Liver (tissue), 3 donors: ENCODE measurements around the gene SLK.

Experiments
- EGR1 ChIP-seq, 2 donors: IDR thresholded peaks; 2 replicates each; pipeline ENCODE4 v1.6.1; 2016 to 2018; ENCODE audit warnings: antibody characterized with exemption in 2 of 2, low read depth in 2 of 2
- FOXA1 ChIP-seq: IDR thresholded peaks from 2 replicates; pipeline ENCODE4 v1.6.1; 2016; ENCODE audit warnings: antibody characterized with exemption
- JUND ChIP-seq, 2 donors: IDR thresholded peaks; 2 replicates each; pipeline ENCODE4 v1.6.1; 2016; ENCODE audit warnings: antibody characterized with exemption in 2 of 2
- RAD21 ChIP-seq, 2 donors: IDR thresholded peaks; 2 replicates each; pipeline ENCODE4 v1.6.1; 2016; ENCODE audit warnings: antibody characterized with exemption in 2 of 2, mild to moderate bottlenecking in 2 of 2
- REST ChIP-seq: IDR thresholded peaks from 2 replicates; pipeline ENCODE4 v1.6.1; 2016; ENCODE audit warnings: antibody characterized with exemption, mild to moderate bottlenecking
- YY1 ChIP-seq: IDR thresholded peaks from 2 replicates; pipeline ENCODE4 v1.6.1; 2016; ENCODE audit warnings: antibody characterized with exemption, mild to moderate bottlenecking
- TF ChIP-seq, protein P1 (sequence below): fragments of 150-350 bp; IDR thresholded peaks from 2 replicates; pipeline ENCODE4 v1.5.1; 2017; ENCODE audit warnings: improper control_type of control experiment, low read depth, low read length; ENCODE audit not compliant: missing input control
- TF ChIP-seq, protein P2 (sequence below): IDR thresholded peaks from 2 replicates; pipeline ENCODE4 v1.6.1; 2016; ENCODE audit warnings: antibody characterized with exemption
- donor health status: healthy.
- donor health status: healthy.

- TF ChIP-seq, protein P1, sequence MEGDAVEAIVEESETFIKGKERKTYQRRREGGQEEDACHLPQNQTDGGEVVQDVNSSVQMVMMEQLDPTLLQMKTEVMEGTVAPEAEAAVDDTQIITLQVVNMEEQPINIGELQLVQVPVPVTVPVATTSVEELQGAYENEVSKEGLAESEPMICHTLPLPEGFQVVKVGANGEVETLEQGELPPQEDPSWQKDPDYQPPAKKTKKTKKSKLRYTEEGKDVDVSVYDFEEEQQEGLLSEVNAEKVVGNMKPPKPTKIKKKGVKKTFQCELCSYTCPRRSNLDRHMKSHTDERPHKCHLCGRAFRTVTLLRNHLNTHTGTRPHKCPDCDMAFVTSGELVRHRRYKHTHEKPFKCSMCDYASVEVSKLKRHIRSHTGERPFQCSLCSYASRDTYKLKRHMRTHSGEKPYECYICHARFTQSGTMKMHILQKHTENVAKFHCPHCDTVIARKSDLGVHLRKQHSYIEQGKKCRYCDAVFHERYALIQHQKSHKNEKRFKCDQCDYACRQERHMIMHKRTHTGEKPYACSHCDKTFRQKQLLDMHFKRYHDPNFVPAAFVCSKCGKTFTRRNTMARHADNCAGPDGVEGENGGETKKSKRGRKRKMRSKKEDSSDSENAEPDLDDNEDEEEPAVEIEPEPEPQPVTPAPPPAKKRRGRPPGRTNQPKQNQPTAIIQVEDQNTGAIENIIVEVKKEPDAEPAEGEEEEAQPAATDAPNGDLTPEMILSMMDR: no peak
- TF ChIP-seq EGR1 (IDR thresholded peaks at IDR 0.05; ENCODE audit: low read depth in 2 of 2) (no peak), YY1 (no peak), REST (no peak), JUND (IDR thresholded peaks at IDR 0.05) (no peak), RAD21 (IDR thresholded peaks at IDR 0.05) (no peak), FOXA1 (no peak)
- TF ChIP-seq, protein P2, sequence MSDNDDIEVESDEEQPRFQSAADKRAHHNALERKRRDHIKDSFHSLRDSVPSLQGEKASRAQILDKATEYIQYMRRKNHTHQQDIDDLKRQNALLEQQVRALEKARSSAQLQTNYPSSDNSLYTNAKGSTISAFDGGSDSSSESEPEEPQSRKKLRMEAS: no peak
Measured at GRCh38 chr10:103954543-103954942, 12.4 kb upstream of the SLK start.
